Activated CD8-positive, alpha-beta T cell treated with anti-CD3 and anti-CD28 coated beads for 36 hours (primary cell): ENCODE results near the gene IREB2. TPM values are rescaled to one million over a fixed set of nuclear protein-coding genes. Genes with fewer than 3 reads are reported as not detected.

Experiments
- ATAC-seq: fragments of 200-7000 bp; cut with Tn5 transposase; one replicate; pipeline ENCODE4 v1.10.0; 2021; ENCODE audit warnings: mild to moderate bottlenecking, moderate library complexity
- CTCF ChIA-PET: fragments of 350-600 bp; sonication (Branson Sonifier 250); formaldehyde crosslinking; loops from one replicate; lab custom pipeline; 2021; ENCODE audit warnings: antibody characterized with exemption; lab: Charles Lee
- POLR2A ChIA-PET: fragments of 350-600 bp; sonication (Branson Sonifier 250); formaldehyde crosslinking; loops from one replicate; lab custom pipeline; 2021; ENCODE audit warnings: antibody characterized with exemption; lab: Charles Lee
- DNase-seq: peaks from one replicate; pipeline ENCODE4 v3.0.0-alpha.2; 2020
- H3K27ac Mint-ChIP-seq: one replicate; pipeline ENCODE4 v1.8.0; 2021; ENCODE audit warnings: mild to moderate bottlenecking, mixed read lengths
- H3K27me3 Mint-ChIP-seq: one replicate; pipeline ENCODE4 v1.8.0; 2021; ENCODE audit warnings: mixed read lengths
- H3K36me3 Mint-ChIP-seq: one replicate; pipeline ENCODE4 v1.8.0; 2021; ENCODE audit warnings: low read depth, mixed read lengths
- H3K4me1 Mint-ChIP-seq: one replicate; pipeline ENCODE4 v1.8.0; 2021; ENCODE audit warnings: low read depth, mixed read lengths
- H3K4me3 Mint-ChIP-seq: one replicate; pipeline ENCODE4 v1.8.0; 2021; ENCODE audit warnings: mild to moderate bottlenecking, moderate library complexity, mixed read lengths
- H3K9me3 Mint-ChIP-seq: one replicate; pipeline ENCODE4 v1.8.0; 2021; ENCODE audit warnings: mixed read lengths
- CTCF ChIP-seq: fragments of 200-600 bp; IDR thresholded peaks from one replicate; pipeline ENCODE4 v1.8.0; 2022; ENCODE audit warnings: antibody characterized with exemption, mild to moderate bottlenecking
- intact Hi-C: fragments of 100-400 bp; cut with micrococcal nuclease; formaldehyde crosslinking; loops from one replicate; pipeline ENCODE4 v1.10.0; 2022
- total RNA-seq, 2 experiments: library from RNA; stranded (reverse); gene quantifications; one replicate each; pipeline ENCODE4 v1.2.3, GENCODE V29; 2021

IREB2 gene
- total RNA-seq, 2 experiments from 2014 or later: 68.2 to 78.7 TPM

DNA sequence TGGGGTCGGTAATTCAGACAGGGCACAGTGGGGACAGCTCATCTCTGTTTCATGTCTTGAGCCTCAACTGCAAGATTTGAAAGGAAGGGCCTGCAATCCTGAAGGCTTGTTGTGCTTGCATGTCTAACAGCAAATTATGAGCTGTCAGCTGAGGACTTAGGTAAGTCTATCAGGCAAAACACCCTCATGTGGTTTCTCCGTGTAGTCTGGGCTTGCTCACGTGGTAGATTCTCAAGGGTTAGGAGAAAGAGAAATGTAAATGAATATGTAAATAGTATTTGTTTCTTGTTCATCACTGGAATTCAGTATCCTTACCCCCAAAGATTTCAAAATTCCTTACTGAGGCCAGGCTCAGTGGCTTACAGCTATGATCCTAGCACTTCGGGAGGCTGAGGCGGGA, 39.3 kb downstream of the IREB2 start:
- DNase-seq: no peak
- ChIA-PET CTCF (interaction anchor here (1.5 kb wide), 1 partner anchor 17 kb away, joined by 4 read pairs; no protein-coding TSS in a partner anchor), POLR2A (interaction anchor here (3.0 kb wide), 1 partner anchor 39 kb away, joined by 14 read pairs; the partner anchor contains the start of gene IREB2)
- no peaks in the 10 kb centered on the region for H3K9me3 Mint-ChIP-seq
- TF ChIP-seq CTCF: no peak
- no peak overlapping the region for H3K4me3 Mint-ChIP-seq
- H3K27ac Mint-ChIP-seq: no peak overlapping the region
- H3K4me1 Mint-ChIP-seq: no peaks in the 10 kb centered on the region
- no peak for ATAC-seq
- peaks cover 18% of the 10 kb centered on the region for H3K36me3 Mint-ChIP-seq
- H3K27me3 Mint-ChIP-seq: no peaks in the 10 kb centered on the region
- intact Hi-C loops: no loop called here

DNA sequence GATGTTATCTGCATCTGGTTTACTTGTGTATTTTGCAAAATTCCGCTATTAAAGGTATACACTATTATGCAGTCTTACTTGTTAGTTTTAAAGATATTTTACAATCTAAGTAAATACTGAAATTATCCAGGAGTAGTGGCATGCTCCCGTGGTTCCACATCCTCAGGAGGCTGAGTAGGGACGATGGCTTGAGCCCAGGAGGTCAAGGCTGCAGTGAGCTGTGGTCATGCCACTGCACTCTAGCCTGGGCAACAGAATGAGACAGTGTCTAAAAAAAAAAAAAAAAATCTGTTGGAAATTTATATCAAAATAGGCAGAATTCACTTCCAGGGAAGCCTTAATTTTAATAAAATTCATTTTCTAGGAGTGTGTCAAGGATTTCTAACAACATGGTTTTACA, 41.6 kb downstream of the IREB2 start:
- H3K9me3 Mint-ChIP-seq: no peaks in the 10 kb centered on the region
- DNase-seq: no peak
- no peak overlapping the region for H3K27ac Mint-ChIP-seq
- intact Hi-C loops: no loop called here
- H3K27me3 Mint-ChIP-seq: no peaks in the 10 kb centered on the region
- no peak for ATAC-seq
- no peak overlapping the region for H3K4me3 Mint-ChIP-seq
- TF ChIP-seq CTCF: no peak
- ChIA-PET CTCF (interaction anchor here (0.8 kb wide), 1 partner anchor 22 kb away, joined by 3 read pairs; no protein-coding TSS in a partner anchor), POLR2A (no interaction called here)
- peaks cover 27% of the 10 kb centered on the region for H3K36me3 Mint-ChIP-seq
- no peaks in the 10 kb centered on the region for H3K4me1 Mint-ChIP-seq

- TF ChIP-seq CTCF: no peak
- intact Hi-C loops: no loop called here
- H3K4me3 Mint-ChIP-seq: no peak overlapping the region
- peaks cover 6% of the 10 kb centered on the region for H3K4me1 Mint-ChIP-seq
- POLR2A ChIA-PET: interaction anchor here (0.6 kb wide), 1 partner anchor 491 kb away, joined by 3 read pairs; no protein-coding TSS in a partner anchor
- no peaks in the 10 kb centered on the region for H3K9me3 Mint-ChIP-seq
- ATAC-seq: no peak
- CTCF ChIA-PET: interaction anchor here (1.0 to 3.7 kb wide), 4 partner anchors 9 to 173 kb away, joined by 5 to 10 read pairs (median 5); no protein-coding TSS in a partner anchor
- H3K27me3 Mint-ChIP-seq: no peaks in the 10 kb centered on the region
- H3K27ac Mint-ChIP-seq: no peak overlapping the region
- peaks cover 39% of the 10 kb centered on the region for H3K36me3 Mint-ChIP-seq
- DNase-seq: no peak
Measured at GRCh38 chr15:78481917-78482316, 43.9 kb downstream of the IREB2 start.

- Mint-ChIP-seq H3K27me3 (no peaks in the 10 kb centered on the region), H3K4me1 (peaks cover 4% of the 10 kb centered on the region), H3K36me3 (peaks cover 48% of the 10 kb centered on the region), H3K27ac (peak overlapping the region; percentile 47), H3K9me3 (no peaks in the 10 kb centered on the region), H3K4me3 (no peak overlapping the region)
- CTCF ChIA-PET: no interaction called here
- DNase-seq: no peak
- POLR2A ChIA-PET: no interaction called here
- TF ChIP-seq CTCF: no peak
- ATAC-seq: no peak
- intact Hi-C loops: no loop called here
Measured at GRCh38 chr15:78492872-78493271, 54.9 kb downstream of the IREB2 start.

DNA sequence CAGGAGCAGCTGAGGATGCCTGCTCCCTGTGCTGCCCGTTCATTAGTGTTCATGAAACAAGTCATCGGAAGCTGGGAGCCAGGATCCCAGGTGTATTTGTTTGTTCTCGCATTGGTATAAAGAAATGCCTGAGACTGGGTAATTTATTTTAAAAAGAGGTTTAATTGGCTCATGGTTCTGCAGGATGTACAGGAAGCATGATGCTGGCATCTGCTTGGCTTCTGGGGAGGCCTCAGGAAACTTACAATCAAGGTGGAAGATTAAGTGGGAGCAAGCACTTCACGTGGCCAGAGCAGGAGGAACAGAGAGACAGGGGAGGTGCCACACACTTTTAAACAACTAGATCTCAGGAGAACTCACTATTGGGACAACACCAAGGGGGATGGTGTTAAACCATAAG, 63.8 kb downstream of the IREB2 start:
- peaks cover 3% of the 10 kb centered on the region for H3K4me1 Mint-ChIP-seq
- ChIA-PET CTCF (interaction anchor here (1.5 kb wide), 1 partner anchor 20 kb away, joined by 3 read pairs; no protein-coding TSS in a partner anchor), POLR2A (no interaction called here)
- H3K36me3 Mint-ChIP-seq: peaks cover 33% of the 10 kb centered on the region
- no peak overlapping the region for H3K4me3 Mint-ChIP-seq
- no peak for TF ChIP-seq CTCF
- ATAC-seq (no peak), DNase-seq (no peak)
- peaks cover 3% of the 10 kb centered on the region for H3K9me3 Mint-ChIP-seq
- H3K27me3 Mint-ChIP-seq: no peaks in the 10 kb centered on the region
- intact Hi-C loops: no loop called here
- no peak overlapping the region for H3K27ac Mint-ChIP-seq
